NCI-H82 (cell line): Measurements from ENCODE around the gene HERC6.
A peak's percentile ranks its signal among the peaks of the same experiment; 100 is the strongest.
"Not testable (repeated sequence)": the region's sequence is repeated elsewhere in the genome, so short reads cannot be mapped to it uniquely, and the experiment has no call there.

Experiments used
- DNase-seq: peaks from one replicate; lab custom pipeline; 2025; lab: John Stamatoyannopoulos, UW

HERC6 gene

DNA sequence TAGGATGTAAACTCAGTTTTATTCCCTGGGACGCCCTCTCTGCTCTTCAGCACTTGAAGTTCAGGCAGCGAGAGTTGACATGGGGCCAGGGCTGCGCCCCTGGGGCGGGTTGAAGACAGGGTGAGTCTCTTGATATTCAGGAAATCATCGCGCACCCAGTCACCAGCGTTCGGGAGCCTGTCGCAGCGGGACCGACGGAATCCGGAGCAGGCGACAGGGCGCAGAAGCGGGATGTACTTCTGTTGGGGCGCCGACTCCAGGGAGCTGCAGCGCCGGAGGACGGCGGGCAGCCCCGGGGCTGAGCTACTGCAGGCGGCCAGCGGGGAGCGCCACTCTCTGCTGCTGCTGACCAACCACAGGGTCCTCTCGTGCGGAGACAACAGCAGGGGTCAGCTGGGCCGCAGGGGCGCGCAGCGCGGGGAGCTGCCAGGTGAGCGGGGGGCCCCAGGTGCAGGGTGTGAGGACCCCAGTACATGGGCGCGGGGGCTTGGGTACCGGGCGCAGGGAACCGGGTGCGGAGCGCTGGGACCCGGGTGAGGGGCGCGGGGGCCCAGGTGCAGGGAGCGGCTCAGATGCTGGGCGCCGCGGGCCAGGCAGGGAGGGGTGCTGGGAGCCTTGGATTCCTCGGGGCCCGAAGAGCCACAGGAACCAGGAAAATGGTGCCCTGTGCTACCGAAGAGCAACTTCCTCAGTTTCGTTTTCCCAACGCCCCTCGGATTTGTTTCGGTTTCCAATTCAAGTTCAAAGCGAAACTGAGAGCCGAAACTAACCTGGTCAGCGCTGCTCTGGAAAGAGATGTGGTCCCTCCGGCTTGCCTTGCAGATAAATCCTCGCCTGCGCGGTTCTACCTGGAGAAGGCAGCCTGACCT, at the start of gene HERC6:
Gene HERC6 (plus strand): TSS at position 162 of the 869 bp plus-strand sequence. CDS start 70 bp downstream, at position 232.
- DNase-seq: peak; percentile 61

DNA sequence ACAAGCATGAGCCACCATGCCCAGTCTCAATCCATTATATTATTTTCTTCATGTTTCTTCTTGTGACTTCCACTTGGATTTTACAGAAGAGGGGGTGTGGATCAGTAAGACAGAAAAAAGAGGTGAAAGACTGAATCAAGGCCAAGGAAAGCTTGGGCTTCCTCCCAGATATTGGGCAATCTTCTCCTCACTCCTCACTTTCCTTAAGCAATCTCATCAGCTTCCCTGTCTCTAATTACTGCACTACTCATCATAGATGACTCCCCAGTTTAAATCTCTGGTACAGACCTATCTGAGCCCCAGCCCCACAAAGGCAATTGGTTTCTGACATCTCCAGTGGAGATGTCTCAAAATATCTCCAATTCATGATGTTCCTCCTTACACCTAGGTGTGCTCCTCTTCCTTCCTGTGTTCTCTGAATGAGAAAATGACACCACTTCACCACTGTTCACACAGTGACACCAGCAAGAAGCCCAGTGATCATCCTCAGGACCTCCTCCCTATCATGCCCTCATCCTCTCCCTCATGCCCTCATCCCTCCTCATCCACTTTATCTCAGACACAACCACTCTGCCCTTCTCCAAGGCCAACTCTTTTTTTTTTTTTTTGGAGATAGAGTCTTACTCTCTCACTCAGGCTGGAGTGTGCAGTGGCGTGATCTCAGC, 44.8 kb upstream of the HERC6 start:
- no peak for DNase-seq

DNA sequence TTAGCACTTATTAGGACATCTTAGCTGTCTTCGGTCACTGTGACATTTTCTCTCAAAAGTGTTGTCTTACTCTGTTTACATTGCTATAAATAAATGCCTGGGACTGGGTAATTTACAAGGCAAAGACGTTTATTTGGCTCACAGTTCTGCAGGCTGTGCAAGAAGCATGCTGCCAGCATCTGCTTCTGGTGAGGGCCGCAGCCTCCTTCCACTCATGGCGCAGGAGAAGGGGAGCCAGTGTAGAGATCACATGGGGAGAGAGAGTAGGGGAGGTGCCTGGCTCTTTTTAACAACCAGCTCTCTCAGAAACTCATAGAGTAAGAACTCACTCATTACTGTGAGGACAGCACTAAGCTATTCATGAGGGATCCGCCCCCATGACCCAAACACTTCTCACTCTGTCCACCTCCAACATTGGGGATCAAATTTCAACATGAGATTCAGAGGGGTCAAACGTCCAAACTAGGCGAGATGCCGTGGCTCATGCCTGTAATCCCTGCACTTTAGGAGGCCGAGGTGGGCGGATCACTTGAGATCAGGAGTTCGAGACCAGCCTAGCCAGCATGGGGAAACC, 43.5 kb upstream of the HERC6 start:
- DNase-seq: no peak

DNA sequence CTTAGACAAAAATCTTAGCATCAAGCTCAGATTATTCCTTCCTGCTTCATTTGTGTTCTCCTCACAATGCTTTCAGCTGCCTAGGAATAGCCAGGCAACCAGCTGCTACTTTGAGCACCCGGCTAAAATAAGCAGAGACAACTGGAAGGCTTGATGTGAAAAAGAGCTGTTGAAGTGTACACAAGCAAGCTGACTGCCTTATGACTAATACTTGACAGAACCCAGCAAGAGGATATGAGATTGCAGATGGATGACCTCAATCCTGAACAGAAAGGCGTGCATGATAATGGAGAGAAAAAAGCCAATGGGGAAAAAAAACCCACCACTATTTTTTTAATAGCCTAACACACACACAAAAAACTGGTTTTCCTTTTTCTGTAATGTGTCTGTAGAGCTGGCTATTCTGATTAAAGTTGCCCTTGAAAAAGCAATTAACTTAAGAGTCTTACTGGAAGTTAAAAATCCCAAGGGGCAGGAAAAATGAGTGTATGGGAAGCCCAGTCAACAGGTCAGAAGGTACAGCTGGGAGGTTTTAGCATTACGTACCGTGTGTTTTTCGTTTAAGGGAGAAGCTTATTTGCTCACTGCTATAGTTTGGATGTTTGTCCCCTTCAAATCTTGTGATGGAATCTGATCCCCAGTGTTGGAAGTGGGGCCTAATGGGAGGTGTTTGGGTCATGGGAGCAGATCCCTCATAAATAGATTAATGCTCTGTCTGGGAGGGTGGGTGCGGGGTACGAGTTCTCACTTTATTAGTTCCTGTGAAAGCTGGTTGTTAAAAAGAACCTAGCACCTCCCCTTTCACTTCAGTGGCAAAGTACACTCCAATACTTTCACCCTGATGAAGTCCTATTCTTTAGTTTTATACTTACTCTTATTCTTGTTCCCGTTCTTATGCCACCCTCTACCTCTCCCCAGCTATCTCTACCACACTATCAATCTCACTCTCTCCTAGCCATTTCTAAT, 37.1 kb upstream of the HERC6 start:
- peak; percentile 57 for DNase-seq

DNA sequence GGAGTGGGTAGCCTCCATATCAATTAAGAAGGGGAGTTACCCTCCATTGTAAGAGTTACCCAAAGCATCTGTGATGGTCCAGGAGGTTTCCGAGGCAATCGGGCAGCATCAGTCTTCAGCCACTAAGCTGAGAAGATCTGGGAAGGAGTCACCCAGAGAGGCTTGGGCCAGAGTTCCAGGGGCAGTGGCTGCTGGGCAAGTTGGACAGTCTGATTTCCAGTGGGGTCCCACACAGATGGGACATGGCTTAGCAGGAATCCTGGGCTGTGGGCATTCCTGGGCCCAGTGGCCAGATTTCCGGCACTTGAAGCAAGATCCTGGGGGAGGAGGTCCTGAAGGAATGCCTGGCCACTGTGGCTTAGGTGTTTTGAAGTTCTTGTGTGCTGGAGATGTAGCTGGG, 31.8 kb upstream of the HERC6 start:
- not testable (repeated sequence) for DNase-seq

DNA sequence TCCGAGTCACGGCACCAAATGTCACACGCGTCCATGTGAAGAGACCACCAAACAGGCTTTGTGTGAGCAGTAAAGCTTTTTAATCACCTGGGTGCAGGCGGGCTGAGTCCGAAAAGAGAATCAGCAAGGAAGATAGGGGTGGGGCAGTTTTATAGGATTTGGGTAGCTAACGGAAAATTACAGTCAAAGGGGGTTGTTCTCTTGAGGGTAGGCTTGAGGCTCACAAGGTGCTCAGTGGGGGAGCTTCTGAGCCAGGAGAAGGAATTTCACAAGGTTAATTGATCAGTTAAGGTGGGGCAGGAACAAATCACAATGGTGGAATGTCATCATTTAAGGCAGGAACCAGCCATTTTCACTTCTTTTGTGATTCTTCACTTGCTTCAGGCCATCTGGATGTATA, 29.9 kb upstream of the HERC6 start:
- not testable (repeated sequence) for DNase-seq

DNA sequence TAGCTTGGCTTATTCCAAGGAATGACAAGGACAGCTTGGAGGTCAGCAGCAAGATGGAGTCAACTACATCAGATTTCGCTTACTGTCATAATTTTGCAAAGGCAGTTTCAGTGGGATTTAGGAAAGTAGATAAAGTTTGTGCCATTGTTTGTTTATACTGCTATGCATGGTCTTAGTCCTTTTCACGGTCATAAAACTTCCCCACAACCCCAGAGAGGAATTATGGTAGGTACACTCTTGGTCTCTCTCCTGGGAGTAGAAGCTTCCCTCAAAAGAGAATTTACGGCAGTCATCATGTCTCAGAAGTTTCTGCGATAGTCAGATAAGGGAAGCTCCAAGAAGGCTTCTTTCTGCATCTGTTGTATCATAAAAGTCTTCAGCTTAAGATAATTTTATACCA, 27.9 kb upstream of the HERC6 start:
- DNase-seq: no peak

DNA sequence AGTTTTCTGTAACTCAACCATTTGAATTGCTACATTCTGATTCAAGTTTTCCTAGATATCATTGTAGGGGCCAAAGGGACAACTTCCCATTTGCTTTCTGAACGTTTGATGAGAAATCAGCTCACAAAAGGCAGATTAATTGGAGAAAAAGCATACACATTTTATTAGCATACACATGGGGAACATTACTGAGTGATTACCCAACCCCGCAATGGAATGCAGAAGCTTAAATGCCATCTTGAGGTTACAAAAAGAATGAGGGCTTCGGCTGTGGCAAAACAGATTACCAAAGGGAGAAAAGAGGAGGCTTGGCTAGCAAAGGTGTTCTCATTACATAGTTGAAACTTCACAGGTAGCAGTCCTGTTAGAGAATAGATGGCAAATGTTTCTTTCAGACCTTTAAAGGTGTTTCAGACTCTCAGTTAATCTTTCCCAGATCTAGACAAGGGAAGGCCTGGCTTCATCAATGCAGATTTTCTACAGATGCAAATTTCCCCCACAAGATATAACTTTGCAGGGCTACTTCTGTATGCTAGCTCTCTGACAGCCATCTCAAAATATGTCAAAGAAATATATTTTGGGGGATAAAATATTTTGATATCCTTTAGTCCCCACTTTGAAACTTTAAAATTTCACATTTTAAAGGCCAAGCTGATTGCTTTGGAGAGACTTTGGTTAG, 26.5 kb upstream of the HERC6 start:
- DNase-seq: no peak

DNA sequence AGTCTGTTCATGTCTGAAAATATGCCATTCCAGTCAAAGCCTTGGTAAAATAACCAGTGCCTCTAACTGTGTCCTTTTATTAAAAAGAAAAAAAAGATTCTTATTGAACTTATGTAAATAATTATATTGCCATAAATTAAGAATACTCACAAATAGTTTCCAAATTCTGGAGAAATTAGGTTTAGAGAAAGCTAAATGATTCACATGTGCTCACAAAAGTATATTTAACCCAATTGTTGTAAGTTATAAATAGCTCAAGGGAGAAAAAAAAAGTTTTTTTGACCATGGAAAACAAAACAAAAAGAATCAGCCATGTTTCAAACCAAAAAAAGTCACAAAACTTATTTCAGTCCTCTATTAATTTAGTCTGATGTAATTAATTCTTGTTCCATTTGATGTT, 25.3 kb upstream of the HERC6 start:
- no peak for DNase-seq

DNA sequence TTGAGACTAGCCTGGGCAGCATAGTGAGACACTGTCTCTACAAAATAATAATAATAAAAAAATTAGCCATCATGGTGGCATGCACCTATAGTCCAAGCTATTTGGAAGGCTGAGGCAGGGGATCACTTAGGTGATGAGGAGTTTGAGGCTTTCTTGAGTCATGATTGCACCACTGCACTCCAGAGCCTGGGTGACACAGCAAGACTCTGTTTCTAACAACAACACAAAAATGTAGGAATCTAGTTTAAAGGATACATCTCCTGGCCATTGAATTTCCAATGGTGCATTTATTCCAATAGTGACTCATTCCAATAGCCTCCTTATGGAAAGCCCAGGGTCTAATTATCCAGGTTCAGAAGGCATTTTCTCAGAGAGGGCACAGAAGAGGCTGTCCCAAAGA, 21.9 kb upstream of the HERC6 start:
- no peak for DNase-seq

DNA sequence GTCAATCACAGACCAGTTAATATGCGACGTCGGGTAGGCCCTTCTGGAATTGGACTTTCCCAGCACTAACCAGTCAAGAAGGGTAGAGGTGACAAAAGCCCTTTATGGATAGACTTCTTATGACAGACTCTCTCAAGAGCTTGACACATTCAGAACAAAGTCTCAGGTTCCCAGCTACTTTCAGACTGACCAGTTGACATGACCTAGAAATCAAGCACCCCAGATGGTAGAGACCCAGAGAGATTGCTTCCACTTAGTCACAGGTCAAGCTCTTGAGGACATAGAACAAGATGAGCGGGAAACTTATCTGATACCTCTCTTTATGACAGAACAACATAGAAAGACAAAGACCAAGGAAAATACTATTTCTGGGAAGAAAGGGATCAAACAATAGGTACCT, 21.4 kb upstream of the HERC6 start:
- no peak for DNase-seq

DNA sequence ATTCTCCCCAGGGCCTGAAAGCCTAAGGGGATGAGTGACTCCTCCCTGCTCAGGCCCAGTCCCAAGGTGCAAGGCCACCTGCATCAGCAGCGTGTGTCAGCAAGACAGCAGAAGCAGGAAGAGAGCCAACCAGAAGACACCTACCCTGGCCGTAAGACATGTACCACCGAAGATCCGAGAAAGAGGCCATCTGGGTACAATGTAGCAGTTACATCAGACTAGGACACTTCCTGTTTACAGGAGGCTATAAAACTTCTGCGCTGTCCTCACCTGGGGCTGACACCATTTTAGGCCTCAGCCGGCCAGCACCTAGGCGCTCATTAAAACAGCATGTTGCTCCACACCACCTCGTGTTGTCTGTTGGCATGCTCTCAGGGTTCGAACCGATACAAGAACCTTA, 19.1 kb upstream of the HERC6 start:
- DNase-seq: no peak

DNA sequence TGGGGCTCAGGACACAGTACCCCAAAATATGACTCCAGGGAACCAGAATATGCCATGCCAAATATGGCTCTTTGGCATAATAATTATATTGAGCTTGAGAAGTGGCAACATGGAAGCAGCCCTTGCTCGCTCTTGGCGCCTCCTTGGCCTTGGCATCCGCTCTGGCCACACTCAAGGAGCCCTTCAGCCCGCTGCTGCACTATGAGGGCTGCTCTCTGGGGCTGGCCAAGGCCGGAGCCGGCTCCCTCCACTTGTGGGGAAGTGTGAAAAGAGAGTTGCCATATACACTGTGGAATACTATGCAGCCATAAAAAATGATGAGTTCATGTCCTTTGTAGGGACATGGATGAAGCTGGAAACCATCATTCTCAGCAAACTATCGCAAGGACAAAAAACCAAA, 18.4 kb upstream of the HERC6 start:
- DNase-seq: no peak

DNA sequence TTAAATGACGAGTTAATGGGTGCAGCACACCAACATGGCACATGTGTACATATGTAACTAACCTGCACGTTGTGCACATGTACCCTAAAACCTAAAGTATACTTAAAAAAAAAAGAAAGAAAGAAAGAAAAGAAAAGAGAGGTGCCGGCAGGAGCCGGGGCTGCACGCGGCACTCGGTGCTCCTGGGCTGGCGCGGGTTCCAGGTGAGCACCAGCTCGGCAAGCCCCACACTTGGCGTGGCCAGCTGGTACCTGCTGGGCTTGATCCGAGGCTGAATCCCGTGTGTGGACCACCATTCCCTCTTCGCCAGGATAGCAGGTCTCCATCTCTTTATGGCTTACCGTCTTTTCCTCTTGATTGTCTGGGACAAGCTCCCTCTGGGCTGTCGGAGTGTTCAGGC, 17.9 kb upstream of the HERC6 start:
- DNase-seq: no peak

DNA sequence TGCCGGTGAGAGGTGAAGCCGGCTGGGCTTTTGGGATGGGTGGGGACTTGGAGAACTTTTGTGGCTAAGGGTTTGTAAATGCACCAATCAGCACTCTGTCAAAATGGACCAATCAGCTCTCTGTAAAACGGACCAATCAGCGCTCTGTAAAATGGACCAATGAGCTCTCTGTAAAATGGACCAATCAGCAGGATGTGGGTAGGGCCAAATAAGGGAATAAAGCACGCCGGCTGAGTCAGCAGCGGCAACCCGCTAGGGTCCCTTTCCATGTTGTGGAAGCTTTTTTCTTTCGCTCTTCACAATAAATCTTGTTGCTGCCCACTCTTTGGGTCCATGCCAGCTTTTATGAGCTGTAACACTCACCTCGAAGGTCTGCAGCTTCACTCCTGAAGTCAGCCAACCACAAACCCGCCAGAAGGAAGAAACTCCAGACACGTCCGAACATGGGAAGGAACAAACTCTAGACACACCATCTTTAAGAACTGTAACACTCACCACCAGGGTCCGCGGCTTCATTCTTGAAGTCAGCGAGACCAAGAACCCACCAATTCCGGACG, 17.4 kb upstream of the HERC6 start:
- DNase-seq: not testable (repeated sequence)

DNA sequence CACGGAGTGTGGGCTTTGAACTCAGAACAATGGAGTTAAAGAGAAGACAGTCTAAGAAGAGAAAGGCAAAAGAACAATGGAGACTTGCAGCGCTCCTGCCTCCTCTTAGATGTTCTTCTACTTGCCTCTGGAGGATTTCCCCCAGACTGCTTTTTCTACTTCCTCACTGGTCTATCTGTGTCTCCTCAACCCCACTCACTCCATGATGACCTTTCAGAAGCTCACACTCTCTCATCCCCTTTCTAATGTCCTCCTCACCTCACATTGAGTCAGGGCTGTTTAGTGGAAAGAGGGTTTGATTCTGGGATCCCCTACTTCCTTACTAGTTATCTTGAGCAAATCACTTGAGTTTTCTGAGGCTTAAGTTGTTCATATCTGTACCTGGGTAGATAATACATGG, 12.2 kb upstream of the HERC6 start:
- no peak for DNase-seq

DNA sequence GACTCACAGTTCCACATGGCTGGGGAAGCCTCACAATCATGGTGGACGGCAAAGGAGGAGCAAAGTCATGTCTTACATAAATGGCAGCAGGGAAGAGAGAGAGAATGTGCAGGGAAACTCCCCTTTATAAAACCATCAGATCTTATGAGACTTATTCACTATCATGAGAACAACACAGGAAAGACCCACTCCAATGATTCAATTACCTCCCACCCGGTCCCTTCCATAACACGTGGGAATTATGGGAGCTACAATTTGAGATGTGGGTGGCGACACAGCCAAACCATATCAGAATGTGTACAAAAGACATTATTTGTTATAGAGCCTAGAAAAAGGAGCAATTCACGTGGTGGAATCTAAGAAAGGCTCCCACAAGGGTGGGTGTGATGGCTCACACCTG, 10.8 kb upstream of the HERC6 start:
- no peak for DNase-seq

DNA sequence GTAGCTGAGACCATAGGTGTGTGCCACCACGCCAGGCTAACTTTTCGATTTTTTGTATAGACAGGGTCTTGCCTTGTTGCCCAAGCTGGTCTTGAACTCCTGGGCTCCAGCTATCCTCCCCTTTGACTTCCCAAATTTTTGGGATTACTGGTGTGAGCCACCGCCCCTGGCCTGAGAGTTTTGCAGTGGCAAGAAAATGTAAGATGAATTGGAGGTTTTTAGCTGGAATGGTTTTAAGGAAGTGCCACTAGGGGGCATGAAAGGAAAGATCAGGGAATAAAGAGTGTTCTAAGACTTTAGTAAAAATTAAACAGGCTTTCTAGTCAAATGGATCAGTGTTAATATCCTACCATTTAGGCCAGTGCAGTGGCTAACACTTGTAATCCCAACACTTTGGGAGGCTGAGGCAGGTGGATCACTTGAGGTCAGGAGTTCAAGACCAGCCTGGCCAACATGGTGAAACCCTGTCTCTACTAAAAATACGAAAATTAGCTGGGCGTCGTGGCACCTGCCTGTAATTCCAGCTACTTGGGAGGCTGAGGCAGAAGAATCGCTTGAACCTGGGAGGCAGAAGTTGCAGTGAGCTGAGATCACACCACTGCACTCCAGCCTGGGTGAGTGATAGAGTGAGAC, 9.4 kb upstream of the HERC6 start:
- DNase-seq: peak; percentile 37

DNA sequence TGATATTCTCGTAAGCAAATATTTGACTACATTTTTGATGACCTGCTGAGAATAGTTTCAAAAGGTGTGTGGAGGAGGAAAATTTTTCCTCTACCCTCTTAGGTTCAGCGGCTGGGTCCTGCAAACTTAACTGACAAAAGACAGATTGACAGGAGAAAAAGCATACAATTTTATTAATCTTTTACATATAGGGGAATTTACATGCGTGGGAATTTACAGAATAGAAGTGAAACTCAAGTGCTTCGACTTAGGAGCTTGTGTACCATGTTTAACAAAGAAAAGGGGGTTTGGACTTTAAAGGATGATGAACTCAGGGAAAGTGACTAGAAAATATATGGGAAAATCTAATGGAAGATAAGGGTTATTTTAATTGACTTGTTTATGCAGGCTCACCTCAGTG, 2.5 kb downstream of the HERC6 start:
- no peak for DNase-seq

DNA sequence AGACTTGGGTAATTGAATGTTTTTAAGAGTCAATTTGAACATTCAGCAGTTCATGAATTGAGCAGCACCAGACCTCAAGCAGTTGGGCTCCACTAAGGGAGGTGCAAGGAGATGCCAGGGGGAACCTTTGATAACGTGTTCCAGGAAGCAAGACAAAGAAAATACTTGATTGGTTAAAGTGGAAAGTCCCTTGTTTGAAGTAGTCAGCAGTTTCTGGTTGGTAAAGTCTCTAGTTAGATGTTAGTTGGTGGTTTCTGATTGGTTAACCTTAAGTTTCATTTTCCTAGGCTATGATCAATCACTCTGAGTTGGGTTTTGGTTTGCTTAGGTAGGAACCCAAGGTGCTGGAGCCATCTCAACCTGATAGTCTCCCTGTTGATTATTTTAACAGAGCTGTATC, 4.0 kb downstream of the HERC6 start:
- no peak for DNase-seq

DNA sequence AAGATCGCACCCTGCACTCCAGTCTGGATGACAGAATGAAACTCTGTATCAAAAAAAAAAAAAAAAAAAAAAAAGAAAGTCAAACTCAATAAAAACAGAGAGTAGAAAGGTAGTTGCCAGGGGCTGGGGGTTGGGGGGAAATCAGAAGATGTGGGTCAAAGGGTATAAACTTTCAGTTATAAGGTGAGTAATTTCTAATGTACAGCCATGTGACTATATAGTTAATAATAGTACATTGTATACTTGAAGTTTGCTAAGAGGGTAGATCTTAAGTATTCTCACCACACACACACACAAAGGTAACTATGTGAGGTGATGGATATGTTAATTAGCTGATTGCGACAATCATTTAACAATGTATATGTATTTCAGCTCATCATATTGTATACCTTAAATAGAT, 11.5 kb downstream of the HERC6 start:
- no peak for DNase-seq
